ENCODE results near the gene INTS1. TPM values are rescaled to one million over a fixed set of nuclear protein-coding genes. Genes with fewer than 3 reads are reported as not detected.

INTS1 gene
- total RNA-seq, 1 donor from 2014 or later = 134 TPM

DNA sequence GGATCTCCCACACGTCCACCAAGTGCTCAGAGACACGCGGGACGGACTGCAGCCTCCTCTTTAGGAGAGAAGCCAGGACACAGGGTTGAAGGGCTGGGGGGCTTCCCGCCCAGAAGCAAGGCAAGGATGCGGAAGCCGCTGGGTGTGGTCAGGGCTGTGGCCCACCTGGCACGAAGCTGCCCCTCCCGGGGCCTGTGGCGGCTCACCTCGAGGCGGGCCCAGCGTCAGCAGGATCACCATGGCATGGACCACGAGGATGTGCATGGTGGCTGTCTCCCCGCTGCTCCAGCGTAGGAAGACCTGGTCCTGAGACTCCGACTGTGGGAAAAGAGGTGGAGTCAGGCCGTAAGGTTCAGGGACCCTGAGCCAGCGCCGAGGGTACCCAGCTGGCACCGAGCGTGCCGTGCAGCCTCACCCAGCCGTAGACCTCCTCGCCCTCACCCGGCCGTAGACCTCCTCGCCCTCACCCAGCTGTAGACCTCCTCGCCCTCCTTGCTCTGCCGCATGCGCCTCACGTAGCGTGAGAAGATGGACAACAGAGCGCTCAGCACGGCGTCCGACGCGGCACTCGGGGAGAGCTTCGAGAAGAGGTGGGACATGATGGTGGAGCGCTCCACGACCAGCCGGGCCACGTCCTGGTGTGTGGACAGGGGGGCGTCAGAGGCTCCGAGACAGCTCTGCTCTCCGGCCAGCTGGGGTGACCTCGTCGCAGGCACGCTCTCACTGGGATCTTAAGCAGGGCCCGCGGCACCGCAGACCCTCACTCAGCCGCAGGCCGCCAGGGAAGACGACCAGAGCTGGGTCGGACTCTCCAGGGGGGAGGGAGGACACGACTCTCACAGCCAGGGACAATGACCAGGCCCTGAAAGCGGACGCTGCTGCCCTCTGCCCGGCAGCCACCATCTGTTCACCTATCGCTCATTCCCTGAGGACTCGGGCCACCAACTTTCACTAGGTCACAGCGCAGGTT is 20.4 kb downstream of the INTS1 start:
- Mint-ChIP-seq H3K9me3 (no peaks in the 10 kb centered on the region), H3K27ac (no peak overlapping the region), H3K36me3 (no peaks in the 10 kb centered on the region), H3K27me3 (no peaks in the 10 kb centered on the region), H3K4me1 (ENCODE audit: unreplicated experiment) (no peaks in the 10 kb centered on the region), H3K4me3 (no peak overlapping the region)
- no peak for DNase-seq (ENCODE audit: extremely low spot score, unreplicated experiment)
- TF ChIP-seq, protein P1, sequence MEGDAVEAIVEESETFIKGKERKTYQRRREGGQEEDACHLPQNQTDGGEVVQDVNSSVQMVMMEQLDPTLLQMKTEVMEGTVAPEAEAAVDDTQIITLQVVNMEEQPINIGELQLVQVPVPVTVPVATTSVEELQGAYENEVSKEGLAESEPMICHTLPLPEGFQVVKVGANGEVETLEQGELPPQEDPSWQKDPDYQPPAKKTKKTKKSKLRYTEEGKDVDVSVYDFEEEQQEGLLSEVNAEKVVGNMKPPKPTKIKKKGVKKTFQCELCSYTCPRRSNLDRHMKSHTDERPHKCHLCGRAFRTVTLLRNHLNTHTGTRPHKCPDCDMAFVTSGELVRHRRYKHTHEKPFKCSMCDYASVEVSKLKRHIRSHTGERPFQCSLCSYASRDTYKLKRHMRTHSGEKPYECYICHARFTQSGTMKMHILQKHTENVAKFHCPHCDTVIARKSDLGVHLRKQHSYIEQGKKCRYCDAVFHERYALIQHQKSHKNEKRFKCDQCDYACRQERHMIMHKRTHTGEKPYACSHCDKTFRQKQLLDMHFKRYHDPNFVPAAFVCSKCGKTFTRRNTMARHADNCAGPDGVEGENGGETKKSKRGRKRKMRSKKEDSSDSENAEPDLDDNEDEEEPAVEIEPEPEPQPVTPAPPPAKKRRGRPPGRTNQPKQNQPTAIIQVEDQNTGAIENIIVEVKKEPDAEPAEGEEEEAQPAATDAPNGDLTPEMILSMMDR (conservative IDR thresholded peaks at IDR 0.05) = no peak

DNA sequence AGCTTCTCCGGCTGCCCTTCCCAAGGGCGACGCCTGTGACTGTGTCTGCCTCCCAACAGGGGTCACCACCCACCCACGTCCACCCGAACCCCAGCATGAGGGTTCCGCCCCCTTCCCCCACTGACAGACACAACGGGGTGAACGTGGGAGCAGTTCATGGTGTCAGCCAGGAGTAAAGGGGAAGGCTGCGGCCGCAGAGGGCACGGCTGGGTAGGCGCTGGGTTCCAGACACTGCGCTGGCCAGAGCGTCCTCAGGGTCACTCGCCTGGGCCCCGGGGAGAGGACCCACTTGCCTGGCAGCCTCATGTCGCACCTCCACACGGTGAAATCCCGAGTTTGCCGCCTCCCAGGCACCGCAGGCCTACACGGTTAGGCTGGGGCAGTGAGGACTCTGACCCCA is 21.1 kb downstream of the INTS1 start:
- DNase-seq (ENCODE audit: extremely low spot score, unreplicated experiment) = no peak
- no peaks in the 10 kb centered on the region for H3K27me3 Mint-ChIP-seq
- H3K4me3 Mint-ChIP-seq = no peak overlapping the region
- no peaks in the 10 kb centered on the region for H3K4me1 Mint-ChIP-seq (ENCODE audit: unreplicated experiment)
- no peaks in the 10 kb centered on the region for H3K36me3 Mint-ChIP-seq
- no peaks in the 10 kb centered on the region for H3K9me3 Mint-ChIP-seq
- no peak overlapping the region for H3K27ac Mint-ChIP-seq
- TF ChIP-seq, protein P1 (conservative IDR thresholded peaks at IDR 0.05) = no peak

GRCh38 chr7:1481300-1481699 is 22.9 kb downstream of the INTS1 start:
- Mint-ChIP-seq H3K36me3 (no peaks in the 10 kb centered on the region), H3K9me3 (no peaks in the 10 kb centered on the region), H3K27me3 (no peaks in the 10 kb centered on the region), H3K27ac (no peak overlapping the region), H3K4me1 (ENCODE audit: unreplicated experiment) (no peaks in the 10 kb centered on the region), H3K4me3 (no peak overlapping the region)
- DNase-seq (ENCODE audit: extremely low spot score, unreplicated experiment) = no peak
- TF ChIP-seq, protein P1 (conservative IDR thresholded peaks at IDR 0.05) = no peak

- DNase-seq (ENCODE audit: extremely low spot score, unreplicated experiment) = no peak
Observed at GRCh38 chr7:1480670-1481069, 23.5 kb downstream of the INTS1 start.

DNA sequence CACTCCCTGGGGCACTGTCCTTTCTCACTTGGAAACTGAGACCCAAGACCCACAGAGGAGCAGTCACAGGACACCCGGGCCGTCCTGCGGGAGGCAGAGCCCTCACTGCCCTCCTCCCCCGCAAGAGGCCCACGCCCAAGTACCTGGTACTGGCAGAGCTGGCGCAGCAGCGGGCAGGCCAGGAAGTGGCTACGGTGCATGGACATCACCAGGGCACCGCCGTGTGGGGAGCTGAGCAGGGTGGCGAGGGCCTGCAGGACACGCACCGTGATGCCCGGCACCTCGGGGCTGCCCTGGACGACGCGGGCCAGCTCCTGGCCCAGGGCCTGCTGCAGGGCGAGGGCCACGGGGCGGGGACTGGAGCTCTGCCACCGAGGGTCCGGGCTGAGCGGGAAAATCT is 24.9 kb downstream of the INTS1 start:
- no peak for DNase-seq (ENCODE audit: extremely low spot score, unreplicated experiment)
- no peaks in the 10 kb centered on the region for H3K4me1 Mint-ChIP-seq (ENCODE audit: unreplicated experiment)
- H3K27me3 Mint-ChIP-seq = no peaks in the 10 kb centered on the region
- no peak overlapping the region for H3K27ac Mint-ChIP-seq
- H3K9me3 Mint-ChIP-seq = no peaks in the 10 kb centered on the region
- H3K36me3 Mint-ChIP-seq = no peaks in the 10 kb centered on the region
- no peak overlapping the region for H3K4me3 Mint-ChIP-seq
- TF ChIP-seq, protein P1 (conservative IDR thresholded peaks at IDR 0.05) = no peak

More at GRCh38 chr7:1480670-1481069, 23.5 kb downstream of the INTS1 start:
- Mint-ChIP-seq H3K36me3 (no peaks in the 10 kb centered on the region), H3K4me1 (ENCODE audit: unreplicated experiment) (no peaks in the 10 kb centered on the region), H3K27me3 (no peaks in the 10 kb centered on the region), H3K9me3 (no peaks in the 10 kb centered on the region), H3K4me3 (no peak overlapping the region), H3K27ac (no peak overlapping the region)
- TF ChIP-seq, protein P1 (conservative IDR thresholded peaks at IDR 0.05) = no peak
